ENCODE measurements around the gene GRK4.
"Not testable (repeated sequence)": the region's sequence is repeated elsewhere in the genome, so short reads cannot be mapped to it uniquely, and the experiment has no call there.

GRK4 gene

DNA sequence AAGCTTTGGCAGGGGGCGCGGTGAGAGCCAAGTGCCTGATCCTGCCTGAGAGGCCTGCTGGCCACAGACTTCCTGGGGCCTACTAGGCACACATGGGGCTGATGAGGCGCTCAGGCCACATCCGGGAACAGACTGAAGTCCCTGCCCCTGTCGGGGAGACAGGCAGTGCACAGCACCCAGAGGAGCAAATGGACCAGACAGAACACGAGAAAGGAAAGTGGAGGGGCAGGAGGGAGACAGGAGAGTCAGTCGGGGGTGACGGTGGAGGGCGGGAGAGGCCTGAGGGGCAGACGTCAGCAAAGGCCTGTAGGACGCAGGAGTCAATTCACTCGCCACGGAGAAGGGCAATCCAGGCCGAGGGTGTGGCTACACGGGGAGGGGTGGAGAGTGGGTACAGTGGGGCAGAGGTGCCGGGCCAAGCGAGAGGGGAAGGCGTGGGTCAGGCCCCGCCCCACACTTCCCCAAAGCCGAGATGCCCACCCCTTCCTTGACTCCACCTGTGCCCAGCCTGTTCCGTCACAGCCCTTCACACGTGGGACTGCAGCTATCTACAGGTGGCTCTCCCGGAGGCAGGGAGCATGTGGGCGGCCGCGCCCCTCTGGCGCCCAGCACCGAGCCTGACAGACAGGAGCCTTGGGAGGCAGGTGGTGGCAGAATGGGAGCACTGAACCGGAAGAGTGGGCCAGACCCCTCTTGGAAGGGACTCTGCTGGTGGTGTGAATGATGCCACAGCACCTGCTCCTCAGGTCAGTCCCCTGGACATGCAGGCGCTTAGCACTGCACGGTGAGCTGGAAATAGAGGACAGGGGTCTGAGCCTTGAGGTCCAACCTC, 20.6 kb upstream of the GRK4 start:
- no peak for FAIRE-seq

DNA sequence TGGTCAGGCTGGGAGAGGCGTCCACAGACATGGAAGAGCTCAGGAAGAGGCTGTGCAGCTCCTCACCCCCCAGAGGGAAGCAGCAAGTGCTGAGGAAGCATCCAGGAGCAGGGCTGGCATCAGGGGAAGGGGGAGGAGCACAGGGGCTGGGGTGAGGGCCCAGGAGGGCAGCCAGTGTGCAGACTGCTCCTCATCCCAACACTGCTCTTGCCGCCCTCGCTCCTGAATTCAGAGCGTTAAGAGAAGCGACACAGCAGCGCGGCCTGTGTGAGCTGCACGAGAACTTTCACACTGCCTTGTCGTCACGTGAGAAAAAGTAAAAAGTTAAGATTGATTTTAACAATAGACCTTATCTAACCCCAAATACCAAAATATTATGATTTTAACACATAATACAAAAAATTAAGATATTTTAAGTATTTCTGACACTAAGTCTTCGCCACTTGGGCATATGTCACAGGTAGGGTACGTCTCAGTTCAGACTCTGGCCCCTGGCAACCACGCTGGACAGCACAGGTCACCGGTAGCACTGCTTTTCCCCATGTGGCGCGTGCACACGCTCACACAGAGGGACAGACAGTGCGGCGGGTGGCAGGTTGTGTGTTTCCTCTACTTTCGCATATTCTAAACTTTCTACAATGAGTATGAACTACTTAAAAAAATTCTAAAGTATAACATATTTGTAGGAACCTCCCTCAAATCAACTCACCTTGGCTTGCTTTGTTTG, 19.8 kb upstream of the GRK4 start:
- no peak for FAIRE-seq

DNA sequence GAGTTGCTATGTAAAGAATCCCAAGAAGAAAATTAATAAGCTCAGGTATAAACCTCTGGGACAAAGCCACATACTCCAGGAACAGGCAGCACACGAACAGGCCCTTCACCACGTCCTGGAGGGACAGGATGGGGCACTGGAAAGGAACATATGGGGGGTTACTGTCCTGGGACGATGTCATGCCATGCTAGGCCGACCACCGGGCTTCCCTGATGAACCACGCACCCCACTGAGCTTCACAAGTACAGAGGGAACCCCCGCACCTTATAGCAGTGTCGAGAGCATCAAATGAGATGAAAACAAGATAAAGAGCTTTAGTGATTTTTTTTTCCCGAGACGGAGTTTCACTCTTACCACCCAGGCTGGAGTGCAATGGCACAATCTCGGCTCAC, 19.3 kb upstream of the GRK4 start:
- no peak for FAIRE-seq

DNA sequence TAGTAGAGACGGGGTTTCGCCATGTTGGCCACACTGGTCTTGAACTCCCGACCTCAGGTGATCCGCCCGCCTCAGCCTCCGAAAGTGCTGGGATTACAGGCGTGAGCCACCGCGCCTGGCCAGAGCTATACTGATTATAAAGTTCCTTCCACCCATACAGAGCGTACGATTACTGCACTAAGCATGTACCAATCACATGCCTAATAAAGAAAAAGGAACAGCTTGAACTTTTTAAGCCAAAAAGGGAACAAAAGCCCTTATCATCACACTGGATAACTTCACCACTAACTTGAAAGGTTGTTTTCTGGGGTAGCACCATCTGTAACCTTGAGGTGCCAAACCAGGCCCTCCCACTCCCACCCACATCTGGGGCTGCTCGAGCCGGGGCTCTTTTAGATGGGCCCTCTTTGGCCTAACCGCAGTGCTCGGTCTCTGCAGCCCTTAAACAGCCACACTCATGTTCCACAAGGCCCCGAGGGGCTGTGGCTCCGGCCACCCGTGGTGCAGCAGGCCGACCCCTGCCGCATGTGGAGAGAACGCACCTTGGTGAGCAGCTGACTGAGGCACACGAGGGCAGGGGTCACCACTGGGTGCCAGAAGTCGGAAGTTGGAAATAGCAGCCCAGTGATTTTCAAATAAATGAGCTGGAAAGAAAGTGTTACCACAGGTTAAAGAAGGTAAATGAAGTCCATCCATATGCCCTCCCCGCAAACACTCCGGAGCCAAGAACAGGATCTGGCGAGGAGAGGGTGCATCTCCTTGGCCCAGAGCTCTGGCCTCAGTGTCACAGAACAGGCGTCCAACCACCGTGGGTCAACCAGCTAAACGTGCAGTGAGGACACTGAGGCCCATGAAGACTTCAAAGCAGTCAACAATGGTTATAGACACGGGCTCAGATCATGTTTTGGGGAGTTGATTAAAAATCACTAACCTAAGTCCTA, 18.5 kb upstream of the GRK4 start:
- no peak for FAIRE-seq

DNA sequence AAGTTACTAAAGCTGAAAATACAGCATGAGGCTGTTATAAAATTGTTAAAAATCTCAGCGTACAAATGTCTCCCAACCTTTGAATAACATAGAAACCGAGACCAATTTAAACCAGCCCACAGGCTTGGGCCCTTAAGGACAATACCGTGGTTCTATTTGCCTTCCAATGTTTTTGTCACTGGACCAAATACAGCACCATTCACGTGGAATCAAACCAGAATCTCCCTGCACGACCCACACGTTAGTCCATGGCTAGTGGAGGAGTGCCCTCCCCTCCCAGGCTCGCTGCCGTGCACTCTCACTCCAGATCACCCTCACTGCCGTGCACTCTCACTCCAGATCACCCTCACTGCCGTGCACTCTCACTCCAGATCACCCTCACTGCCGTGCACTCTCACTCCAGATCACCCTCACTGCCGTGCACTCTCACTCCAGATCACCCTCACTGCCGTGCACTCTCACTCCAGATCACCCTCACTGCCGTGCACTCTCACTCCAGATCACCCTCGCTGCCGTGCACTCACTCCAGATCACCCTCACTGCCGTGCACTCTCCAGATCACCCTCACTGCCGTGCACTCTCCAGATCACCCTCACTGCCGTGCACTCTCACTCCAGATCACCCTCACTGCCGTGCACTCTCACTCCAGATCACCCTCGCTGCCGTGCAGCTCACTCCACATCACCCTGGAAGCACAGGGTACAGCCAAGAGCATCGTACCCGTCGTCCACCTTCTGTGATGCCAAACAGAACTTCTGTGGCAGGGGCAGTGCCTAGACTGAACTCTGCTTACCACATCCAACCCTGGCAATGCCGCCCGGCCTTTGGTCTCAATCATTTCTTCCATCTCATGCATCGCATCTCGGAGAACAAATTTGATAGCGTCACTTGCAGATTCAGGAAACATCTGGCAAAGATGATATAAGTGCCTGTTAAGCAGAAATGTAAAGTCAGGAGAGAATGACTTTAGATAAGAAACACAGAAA, 17.5 kb upstream of the GRK4 start:
- FAIRE-seq, result not testable (repeated sequence)

DNA sequence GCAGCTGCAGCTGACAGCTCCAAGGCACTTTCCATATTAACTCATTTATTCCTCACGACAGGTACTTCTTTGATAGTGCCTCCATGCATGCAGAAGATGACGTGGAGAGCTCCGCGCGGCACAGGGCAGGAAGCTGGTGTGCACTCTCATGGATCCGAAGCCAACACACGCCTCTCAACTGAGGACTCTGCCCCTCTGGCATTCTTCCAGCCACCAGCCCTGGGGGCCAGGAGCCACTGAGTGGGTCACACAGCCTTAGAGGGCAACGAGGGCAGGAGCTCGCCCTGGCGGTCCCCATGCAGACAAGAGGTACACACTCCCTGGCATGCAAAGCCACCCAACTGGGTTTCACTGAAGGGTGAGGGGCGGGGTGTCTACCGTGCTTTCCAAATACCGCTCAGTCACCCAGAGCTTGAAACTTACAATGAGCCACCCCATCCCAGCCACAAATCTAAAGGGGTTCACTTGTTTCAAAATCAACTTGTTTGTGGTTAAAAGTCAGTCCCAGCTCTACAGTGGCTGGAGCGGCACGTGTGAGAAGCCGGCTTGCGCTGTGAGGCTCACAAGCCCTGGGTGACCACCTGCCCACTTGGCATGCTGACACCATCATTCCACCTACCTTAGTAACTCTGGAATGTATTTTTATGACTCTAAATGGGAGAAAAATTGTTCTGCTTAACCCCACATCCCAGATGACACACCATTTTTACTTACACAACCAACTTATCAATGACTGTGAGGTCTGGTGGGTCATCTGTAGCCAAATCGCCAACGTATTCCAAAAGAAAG, 16.4 kb upstream of the GRK4 start:
- no peak for FAIRE-seq

DNA sequence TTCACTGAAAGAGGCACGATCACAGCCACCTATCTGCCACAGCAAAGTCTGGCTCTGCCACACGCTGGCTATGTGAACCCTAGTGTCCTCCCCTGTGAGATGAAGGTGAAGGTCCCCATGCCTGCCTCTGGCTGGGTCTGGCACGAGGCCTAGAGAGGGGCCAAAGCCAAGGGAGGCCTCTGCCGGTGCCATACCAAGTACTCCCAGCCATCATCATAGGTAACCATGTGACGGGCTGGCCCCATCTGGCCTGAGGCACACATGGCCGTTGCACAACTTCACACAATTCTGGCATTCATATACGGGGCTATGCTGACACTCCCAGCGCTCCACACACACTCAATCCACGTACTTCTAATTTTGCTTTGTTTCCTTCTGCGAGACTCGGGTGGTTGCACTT, 15.4 kb upstream of the GRK4 start:
- FAIRE-seq, result no peak

DNA sequence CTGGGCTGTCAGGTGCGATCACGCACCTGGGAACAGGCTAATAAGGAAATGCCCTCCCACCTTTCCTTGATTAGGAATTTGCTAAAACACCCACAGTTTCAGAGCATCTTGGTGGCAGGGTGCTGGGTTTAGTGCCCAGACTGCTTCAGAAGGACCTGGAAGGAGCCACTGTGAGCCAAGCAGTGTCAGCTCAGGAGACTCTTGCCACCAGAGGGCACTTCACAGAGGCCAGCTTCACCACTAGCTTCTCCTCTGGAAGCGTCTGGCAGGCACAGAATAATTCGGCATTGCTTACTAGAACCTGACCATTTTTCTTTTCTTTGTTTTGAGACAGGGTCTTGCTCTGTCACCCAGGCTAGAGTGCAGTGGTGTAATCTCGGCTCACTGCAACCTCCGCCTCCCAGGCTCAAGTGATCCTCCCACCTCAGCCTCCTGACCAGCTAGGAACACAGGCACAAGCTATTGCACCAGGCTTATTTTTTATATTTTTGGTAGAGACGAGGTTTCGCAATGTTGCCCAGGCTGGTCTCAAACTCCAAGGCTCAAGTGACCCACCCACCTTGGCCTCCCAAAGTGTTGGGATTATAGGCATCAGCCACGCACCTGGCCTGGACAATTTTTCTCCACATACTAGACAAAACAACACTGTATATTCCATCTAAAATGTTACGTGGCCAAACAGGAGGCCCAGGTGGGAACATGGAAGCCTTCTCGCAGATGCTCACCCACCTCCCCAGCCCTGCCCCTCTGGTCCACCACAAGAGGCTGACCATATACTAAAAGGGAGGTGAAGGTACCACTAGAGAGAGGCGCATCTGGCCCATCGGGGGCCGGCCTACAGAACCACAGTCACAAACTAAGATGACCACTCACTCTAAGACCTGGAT, 14.2 kb upstream of the GRK4 start:
- FAIRE-seq, result no peak

DNA sequence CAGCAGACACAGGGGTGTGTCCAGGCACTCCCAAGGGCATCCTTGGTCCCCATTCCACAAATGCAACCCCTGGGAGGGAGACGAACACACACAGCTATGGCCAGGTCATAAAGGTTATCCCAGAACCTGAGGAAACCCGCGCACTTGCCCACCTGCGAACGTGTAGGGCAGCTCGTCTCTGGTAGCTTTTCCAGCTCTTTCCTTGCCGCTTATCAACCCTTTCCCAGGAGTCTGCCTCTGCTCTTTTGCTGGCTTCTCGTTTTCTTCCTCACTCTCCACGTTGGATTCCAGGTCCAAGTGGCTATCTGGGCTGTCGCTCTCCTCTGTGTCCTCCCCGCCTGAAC, 13.6 kb upstream of the GRK4 start:
- FAIRE-seq, result no peak

DNA sequence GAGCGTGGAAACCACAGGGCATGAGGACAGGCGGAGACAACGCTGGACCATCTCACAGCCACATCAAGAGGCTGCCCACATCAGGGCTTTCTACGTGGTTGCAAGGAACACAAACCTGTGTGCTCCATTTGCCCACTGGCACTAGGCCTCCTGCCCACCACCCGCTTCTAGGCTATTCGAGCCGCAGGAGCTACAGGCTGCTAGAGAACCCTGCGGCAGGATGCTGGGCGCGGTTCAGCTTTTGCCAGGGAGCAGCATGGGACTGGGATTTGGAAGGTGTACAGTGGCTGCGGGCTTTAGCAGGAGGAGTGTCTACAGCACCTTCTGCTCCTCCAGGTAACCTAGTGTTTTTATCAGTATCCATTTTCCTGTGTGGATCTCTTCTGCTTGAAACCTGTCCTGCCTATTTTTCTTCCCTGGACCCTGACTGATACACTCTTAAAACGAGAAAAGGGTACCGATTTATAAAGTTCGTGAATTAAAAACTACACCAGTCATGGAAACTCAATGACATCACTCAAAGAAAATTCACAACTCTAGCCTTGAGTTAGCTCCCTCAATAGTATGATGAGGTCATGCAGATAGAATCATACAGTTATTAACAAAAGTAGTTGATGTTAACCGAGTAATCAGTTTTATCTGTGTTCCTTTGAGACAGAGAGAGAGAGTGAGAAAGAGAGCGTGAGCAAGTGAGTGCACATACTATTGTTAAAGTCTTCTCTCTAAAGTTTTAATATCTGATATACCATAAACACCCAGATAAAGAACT, 13.0 kb upstream of the GRK4 start:
- no peak for FAIRE-seq

DNA sequence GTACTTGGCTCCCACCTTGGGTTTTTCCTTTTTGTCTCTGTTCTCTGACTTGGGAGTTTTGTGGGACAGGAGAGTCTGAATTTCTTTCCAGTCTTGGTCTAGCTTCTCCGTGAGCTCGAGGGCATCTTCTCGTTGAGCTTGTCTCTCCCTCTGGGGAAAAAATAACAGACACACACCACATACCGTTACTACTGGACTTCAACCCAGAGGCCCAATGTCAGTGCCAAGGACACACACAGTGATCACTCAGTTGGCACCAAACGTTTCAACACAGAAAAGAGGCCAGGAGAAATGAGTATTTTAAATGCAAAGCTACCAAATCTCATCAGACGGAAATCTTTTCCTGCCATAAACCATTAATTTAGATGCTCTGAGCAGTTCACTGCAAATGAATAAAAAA, 9.9 kb upstream of the GRK4 start:
- FAIRE-seq, result no peak

DNA sequence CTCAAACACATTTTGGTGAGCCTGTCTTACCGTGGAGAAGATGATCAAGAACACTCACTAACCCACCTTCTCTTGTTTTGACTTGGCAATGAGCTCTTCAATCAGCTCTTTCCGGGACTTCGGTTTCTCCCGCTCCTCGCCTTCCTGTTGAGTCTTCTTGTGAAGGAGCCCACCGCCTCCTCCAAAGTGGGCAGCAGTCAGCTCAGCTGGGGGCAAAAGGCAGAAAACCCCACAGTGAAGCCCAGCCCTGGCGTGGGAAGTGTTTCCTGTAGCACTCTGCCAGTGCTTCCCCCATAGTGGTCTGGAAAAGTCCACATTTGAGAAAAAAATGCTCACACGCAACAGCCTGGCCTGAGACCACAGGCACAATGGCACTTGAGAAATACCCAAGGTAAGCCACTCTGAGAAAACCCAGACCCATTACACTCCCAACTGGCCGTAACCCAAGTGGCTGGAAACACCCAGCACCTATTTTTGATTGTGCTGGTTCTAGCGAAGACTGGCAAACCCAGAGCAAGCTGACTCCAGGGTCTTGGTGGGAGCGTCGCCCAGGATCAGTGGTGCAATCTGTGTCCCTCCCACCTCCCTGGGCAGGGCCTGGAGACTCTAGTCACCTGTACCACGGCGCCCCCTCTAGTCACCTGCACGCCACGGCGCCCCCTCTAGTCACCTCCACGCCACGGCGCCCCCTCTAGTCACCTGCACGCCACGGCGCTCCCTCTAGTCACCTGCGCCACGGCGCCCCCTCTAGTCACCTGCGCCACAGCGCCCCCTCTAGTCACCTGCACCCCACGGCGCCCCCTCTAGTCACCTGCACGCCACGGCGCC, 8.8 kb upstream of the GRK4 start:
- no peak for FAIRE-seq

DNA sequence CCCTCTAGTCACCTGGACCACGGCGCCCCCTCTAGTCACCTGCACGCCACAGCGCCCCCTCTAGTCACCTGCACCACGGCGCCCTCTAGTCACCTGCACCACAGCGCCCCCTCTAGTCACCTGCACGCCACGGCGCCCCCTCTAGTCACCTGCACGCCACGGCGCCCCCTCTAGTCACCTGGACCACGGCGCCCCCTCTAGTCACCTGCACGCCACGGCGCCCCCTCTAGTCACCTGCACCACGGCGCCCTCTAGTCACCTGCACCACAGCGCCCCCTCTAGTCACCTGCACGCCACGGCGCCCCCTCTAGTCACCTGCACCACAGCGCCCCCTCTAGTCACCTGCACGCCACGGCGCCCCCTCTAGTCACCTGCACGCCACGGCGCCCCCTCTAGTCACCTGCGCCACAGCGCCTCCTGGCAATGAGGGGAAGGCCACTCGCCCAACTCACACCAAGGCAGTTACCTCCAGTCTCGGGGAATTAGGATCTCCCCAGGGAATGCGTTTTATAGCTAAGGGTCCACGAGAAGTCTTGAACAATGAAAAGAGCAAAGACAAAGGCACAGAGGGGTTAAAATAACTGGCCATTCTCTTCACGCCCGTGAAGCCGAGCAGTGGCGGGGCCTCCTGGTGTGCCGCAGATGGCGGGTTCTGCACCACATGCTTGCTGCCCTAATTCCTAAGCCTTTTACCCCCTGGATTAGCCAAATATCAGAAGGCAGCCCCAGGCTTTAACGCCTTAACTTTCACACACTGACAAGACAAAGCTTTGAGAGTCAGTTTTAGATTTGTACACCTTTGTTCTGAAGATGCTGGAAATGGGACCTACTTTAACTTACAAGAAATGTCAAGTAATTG, 8.0 kb upstream of the GRK4 start:
- not testable (repeated sequence) for FAIRE-seq

DNA sequence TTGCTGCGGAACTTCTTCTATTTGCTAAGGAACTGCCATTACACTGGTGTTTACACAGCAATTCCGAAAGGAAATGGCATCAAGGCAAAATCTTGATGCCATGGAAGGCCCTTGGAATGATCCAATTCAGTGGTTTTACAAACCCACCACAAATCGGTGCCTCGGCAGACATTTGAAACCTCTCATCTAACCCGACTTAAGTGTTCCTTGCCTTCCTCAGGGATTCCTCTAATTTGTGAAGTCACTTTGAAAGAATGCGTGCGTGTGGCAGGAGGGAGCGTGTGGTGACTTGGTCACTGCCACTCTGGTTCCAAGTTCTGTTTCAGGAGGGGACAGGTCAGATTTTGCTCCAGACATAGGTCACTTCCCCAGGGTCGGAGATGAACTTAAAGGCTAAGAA, 4.9 kb upstream of the GRK4 start:
- no peak for FAIRE-seq

DNA sequence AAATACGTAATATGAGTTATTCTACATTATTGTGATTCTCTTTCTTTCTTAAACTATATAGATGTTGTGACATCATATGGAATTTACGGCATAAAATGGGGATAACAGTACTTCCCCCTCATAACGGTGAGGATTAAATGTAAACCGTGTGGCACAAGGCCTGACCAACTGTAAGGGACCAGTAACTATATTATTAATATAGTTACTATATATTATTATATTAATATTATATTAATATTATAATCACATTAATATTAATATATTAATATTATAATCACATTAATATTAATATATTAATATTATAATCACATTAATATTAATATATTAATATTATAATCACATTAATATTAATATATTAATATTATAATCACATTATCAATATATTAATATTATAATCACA, 2.9 kb upstream of the GRK4 start:
- FAIRE-seq, result not testable (repeated sequence)

DNA sequence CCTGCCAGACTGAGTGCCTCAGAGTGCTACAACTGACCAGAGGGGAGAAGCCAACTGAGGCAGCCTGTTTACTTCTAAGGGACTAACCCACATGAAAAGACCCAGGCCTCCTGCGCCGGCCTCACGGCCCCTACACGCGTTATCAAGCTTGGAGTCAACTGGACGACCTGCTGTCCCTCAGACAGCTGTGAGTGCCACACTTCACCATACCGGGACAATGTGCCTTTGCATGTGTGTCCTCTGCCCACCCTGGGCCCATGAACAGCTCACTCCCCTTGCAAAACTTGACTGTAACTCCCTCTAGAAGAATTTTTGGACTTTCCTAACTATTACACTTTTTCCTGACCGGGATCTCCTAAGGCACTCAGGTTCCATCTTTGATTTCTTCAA, 2.0 kb upstream of the GRK4 start:
- no peak for FAIRE-seq

DNA sequence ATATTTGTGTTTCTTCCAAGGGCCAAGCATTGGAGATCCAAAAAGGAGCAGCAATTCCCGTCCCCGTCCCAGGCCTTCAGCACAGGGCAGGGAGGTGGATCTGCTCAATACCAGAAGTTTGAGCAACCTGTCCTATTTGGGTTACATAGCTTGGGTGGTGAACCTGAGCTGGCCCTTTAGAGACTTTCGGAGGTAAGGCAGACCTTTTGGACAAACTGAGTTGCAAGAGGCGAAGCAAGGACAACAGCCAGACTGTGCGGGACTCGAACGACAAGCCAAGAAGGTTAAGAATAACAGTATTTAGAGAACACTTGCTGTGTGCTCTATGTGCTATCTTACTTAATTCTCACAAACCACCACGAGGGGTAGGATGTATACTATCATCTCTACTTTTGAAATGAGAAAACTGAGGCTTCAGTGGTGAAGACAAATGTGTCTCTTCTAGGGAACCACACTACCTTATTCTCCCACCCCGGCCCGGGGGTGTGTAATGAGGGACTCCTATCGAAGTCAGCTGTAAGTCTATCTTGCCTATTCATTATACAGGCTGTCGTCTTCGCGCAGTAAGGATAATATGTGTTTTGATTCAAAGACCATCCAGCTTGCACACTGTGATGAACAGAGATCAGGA, 1.4 kb upstream of the GRK4 start:
- FAIRE-seq, result no peak
